ENCODE measurements around the gene ACTR3C.

ACTR3C gene

DNA sequence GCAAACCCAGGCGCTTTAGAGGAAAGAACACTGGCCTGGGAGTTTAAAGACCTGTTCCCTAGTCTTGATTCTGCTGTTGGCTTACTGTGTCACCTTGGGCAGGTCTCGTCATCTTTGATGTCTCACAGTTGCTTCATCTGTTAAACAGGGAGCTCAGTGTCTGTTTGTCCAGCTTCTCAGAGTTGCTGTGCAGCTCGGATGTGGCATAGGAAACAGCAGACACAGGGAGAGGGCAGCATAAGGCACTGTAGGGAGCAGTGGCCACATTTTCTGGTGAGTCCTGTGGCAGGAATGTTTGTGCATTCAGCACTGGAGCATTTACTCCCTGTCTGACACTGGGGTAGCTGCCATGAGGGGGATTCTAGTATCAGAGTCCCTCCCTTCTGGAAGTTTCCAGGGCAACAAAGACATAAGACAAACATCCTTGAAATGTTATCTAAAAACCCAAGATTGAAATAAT is 47.3 kb upstream of the ACTR3C start (continued):
- TF ChIP-seq ZNF70 (CRISPR knock-in tag; IDR thresholded peaks at IDR 0.05) (no peak), ZNF565 (CRISPR knock-in tag; conservative IDR thresholded peaks at IDR 0.05; ENCODE audit: low read depth) (no peak), SNAI2 (CRISPR knock-in tag; IDR thresholded peaks at IDR 0.05) (no peak), CSDC2 (CRISPR knock-in tag; IDR thresholded peaks at IDR 0.05) (no peak), ZNF8 (CRISPR knock-in tag; IDR thresholded peaks at IDR 0.05) (no peak)

- peak; percentile 10 for ATAC-seq
- TF ChIP-seq ESRRG (CRISPR knock-in tag; IDR thresholded peaks at IDR 0.05): no peak
Measured at GRCh38 chr7:150369748-150370501, 46.6 kb upstream of the ACTR3C start.

DNA sequence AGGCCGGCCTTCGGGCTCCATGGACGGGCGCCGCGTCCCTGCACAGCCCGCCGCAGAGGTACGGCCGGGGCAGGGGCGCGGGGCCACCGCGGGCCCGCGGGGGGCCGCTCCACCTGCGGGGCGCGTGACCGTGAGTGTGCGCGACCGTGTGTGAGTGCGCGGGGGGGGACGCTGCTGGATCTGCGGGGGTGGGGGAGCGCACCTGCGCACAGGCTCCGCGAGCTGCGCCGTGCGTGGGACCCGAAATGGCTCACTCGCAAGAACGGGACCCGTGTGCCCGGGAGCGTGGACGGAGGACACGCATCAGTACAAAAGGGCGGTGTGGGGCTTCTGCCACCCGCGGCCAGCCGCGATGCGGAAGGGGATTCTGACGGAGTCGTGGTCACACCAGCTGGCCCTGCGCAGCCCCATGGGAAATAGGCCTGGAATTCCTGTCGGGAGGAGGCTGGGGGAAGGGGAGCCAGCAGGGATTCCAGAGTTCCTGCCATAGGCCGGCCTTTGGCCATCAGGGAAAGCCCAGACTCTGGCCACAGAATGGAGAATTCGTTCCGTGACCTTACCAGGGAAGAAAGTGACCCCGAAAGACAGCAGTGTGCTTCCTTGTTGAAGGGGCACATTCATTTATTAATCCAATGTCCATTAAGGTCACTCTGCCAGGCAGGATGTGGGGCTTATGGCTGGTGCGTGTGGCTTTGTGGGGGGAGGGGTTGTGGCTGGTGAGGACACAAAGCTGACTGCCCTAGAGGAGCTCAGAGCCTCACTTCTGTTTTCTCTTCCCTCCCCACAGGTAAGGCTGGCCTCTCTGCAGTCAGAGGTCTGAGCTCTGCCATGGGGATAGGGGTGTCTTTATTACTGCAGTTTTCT is 45.8 kb upstream of the ACTR3C start:
- ATAC-seq: peak; percentile 81
- TF ChIP-seq CSDC2 (CRISPR knock-in tag; IDR thresholded peaks at IDR 0.05) (no peak; the same call in 1 of the 2 replicates), ISL1 (CRISPR knock-in tag; IDR thresholded peaks at IDR 0.05) (no peak), ZFP30 (CRISPR knock-in tag; IDR thresholded peaks at IDR 0.05) (no peak), TOX (CRISPR knock-in tag; IDR thresholded peaks at IDR 0.05; ENCODE audit: borderline replicate concordance) (no peak), POU6F1 (CRISPR knock-in tag; IDR thresholded peaks at IDR 0.05; ENCODE audit: borderline replicate concordance, low read depth) (no peak), ZFP3 (CRISPR knock-in tag; IDR thresholded peaks at IDR 0.05) (peak; percentile 47; the same call in 1 of the 2 replicates), ARNTL (CRISPR knock-in tag; IDR thresholded peaks at IDR 0.05; ENCODE audit: borderline replicate concordance, low read depth) (no peak), RARB (CRISPR knock-in tag; IDR thresholded peaks at IDR 0.05) (no peak), PPARA (CRISPR knock-in tag; IDR thresholded peaks at IDR 0.05; ENCODE audit: borderline replicate concordance) (no peak), ESRRG (CRISPR knock-in tag; IDR thresholded peaks at IDR 0.05) (no peak), GLIS3 (CRISPR knock-in tag; IDR thresholded peaks at IDR 0.05) (no peak), CSRNP3 (CRISPR knock-in tag; IDR thresholded peaks at IDR 0.05) (no peak), ZNF70 (CRISPR knock-in tag; IDR thresholded peaks at IDR 0.05) (peak; percentile 46; the same call in 1 of the 2 replicates), ZC3H10 (CRISPR knock-in tag; IDR thresholded peaks at IDR 0.05) (no peak; the same call in 1 of the 2 replicates), ZNF565 (CRISPR knock-in tag; conservative IDR thresholded peaks at IDR 0.05; ENCODE audit: low read depth) (no peak), SNAI2 (CRISPR knock-in tag; IDR thresholded peaks at IDR 0.05) (no peak), TCF4 (CRISPR knock-in tag; IDR thresholded peaks at IDR 0.05; ENCODE audit: borderline replicate concordance) (peak; percentile 67; the same call in 1 of the 2 replicates), BACH2 (CRISPR knock-in tag; IDR thresholded peaks at IDR 0.05; ENCODE audit: borderline replicate concordance) (no peak), OSR1 (CRISPR knock-in tag; IDR thresholded peaks at IDR 0.05) (no peak), PATZ1 (CRISPR knock-in tag; IDR thresholded peaks at IDR 0.05; ENCODE audit: borderline replicate concordance) (peak; percentile 28; the same call in 1 of the 2 replicates), ZNF8 (CRISPR knock-in tag; IDR thresholded peaks at IDR 0.05) (no peak)
- TF ChIP-seq, protein P1, sequence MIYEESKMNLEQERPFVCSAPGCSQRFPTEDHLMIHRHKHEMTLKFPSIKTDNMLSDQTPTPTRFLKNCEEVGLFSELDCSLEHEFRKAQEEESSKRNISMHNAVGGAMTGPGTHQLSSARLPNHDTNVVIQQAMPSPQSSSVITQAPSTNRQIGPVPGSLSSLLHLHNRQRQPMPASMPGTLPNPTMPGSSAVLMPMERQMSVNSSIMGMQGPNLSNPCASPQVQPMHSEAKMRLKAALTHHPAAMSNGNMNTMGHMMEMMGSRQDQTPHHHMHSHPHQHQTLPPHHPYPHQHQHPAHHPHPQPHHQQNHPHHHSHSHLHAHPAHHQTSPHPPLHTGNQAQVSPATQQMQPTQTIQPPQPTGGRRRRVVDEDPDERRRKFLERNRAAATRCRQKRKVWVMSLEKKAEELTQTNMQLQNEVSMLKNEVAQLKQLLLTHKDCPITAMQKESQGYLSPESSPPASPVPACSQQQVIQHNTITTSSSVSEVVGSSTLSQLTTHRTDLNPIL (CRISPR knock-in tag; IDR thresholded peaks at IDR 0.05; ENCODE audit: low read depth): no peak
- TF ChIP-seq, protein P2, sequence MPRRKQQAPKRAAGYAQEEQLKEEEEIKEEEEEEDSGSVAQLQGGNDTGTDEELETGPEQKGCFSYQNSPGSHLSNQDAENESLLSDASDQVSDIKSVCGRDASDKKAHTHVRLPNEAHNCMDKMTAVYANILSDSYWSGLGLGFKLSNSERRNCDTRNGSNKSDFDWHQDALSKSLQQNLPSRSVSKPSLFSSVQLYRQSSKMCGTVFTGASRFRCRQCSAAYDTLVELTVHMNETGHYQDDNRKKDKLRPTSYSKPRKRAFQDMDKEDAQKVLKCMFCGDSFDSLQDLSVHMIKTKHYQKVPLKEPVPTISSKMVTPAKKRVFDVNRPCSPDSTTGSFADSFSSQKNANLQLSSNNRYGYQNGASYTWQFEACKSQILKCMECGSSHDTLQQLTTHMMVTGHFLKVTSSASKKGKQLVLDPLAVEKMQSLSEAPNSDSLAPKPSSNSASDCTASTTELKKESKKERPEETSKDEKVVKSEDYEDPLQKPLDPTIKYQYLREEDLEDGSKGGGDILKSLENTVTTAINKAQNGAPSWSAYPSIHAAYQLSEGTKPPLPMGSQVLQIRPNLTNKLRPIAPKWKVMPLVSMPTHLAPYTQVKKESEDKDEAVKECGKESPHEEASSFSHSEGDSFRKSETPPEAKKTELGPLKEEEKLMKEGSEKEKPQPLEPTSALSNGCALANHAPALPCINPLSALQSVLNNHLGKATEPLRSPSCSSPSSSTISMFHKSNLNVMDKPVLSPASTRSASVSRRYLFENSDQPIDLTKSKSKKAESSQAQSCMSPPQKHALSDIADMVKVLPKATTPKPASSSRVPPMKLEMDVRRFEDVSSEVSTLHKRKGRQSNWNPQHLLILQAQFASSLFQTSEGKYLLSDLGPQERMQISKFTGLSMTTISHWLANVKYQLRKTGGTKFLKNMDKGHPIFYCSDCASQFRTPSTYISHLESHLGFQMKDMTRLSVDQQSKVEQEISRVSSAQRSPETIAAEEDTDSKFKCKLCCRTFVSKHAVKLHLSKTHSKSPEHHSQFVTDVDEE (CRISPR knock-in tag; IDR thresholded peaks at IDR 0.05): no peak
